CD8-positive, alpha-beta memory T cell (primary cell): ENCODE results near the gene KLHL24. TPM values are rescaled to one million over a fixed set of nuclear protein-coding genes. Genes with fewer than 3 reads are reported as not detected.
"Not testable (repeated sequence)": the region's sequence is repeated elsewhere in the genome, so short reads cannot be mapped to it uniquely, and the experiment has no call there.

ENCODE experiments used
- CTCF ChIA-PET: fragments of 350-600 bp; sonication (Branson Sonifier 250); formaldehyde crosslinking; loops from one replicate; lab custom pipeline; 2021; ENCODE audit warnings: antibody characterized with exemption; lab: Charles Lee
- POLR2A ChIA-PET: fragments of 350-600 bp; sonication (Branson Sonifier 250); formaldehyde crosslinking; loops from one replicate; lab custom pipeline; 2021; ENCODE audit warnings: antibody characterized with exemption; lab: Charles Lee
- DNase-seq, 5 donors: peaks; one replicate each; pipeline versions ENCODE4 v3.0.0 to v3.0.0-alpha.2; 2020 to 2022; ENCODE audit warnings: mixed read lengths in 1 of 5
- H3K27ac ChIP-seq: one replicate; pipeline ENCODE4 v1.7.0; 2013; ENCODE audit warnings: low read depth, mild to moderate bottlenecking, low read length, moderate library complexity
- H3K27me3 ChIP-seq: 2 replicates; pipeline ENCODE4 v1.7.0; 2013; ENCODE audit warnings: low read length, mild to moderate bottlenecking; ENCODE audit not compliant: insufficient read depth, poor library complexity, severe bottlenecking
- H3K36me3 ChIP-seq: 2 replicates; pipeline ENCODE4 v1.7.0; 2013; ENCODE audit warnings: mild to moderate bottlenecking, low read length, moderate library complexity; ENCODE audit not compliant: insufficient read depth
- H3K4me1 ChIP-seq: 2 replicates; pipeline ENCODE4 v1.7.0; 2013; ENCODE audit warnings: mild to moderate bottlenecking, low read length, moderate library complexity; ENCODE audit not compliant: insufficient read depth
- H3K4me3 ChIP-seq: 2 replicates; pipeline ENCODE4 v1.7.0; 2013; ENCODE audit warnings: mild to moderate bottlenecking, low read length
- H3K9me3 ChIP-seq: 2 replicates; pipeline ENCODE4 v1.7.0; 2013; ENCODE audit warnings: mild to moderate bottlenecking, low read length
- H3K27ac Mint-ChIP-seq, 8 donors: one replicate each; pipeline ENCODE4 v1.8.0; 2020 to 2021; ENCODE audit warnings: mixed read lengths in 8 of 8, mild to moderate bottlenecking in 6 of 8, inconsistent platforms in 3 of 8, moderate library complexity in 3 of 8
- H3K27me3 Mint-ChIP-seq, 2 donors: one replicate each; pipeline ENCODE4 v1.8.0; 2020 to 2021; ENCODE audit warnings: mixed read lengths in 2 of 2, mild to moderate bottlenecking in 1 of 2, moderate library complexity in 1 of 2
- H3K36me3 Mint-ChIP-seq, 3 donors: one replicate each; pipeline ENCODE4 v1.8.0; 2020 to 2021; ENCODE audit warnings: mixed read lengths in 3 of 3, inconsistent platforms in 1 of 3, mild to moderate bottlenecking in 1 of 3
- H3K4me1 Mint-ChIP-seq, 3 donors: one replicate each; pipeline ENCODE4 v1.8.0; 2020 to 2021; ENCODE audit warnings: mixed read lengths in 3 of 3, inconsistent platforms in 1 of 3, mild to moderate bottlenecking in 1 of 3
- H3K4me3 Mint-ChIP-seq, 7 donors: one replicate each; pipeline ENCODE4 v1.8.0; 2020 to 2021; ENCODE audit warnings: mixed read lengths in 7 of 7, mild to moderate bottlenecking in 6 of 7, moderate library complexity in 4 of 7, inconsistent platforms in 2 of 7
- H3K9me3 Mint-ChIP-seq, 5 donors: one replicate each; pipeline ENCODE4 v1.8.0; 2020 to 2022; ENCODE audit warnings: mixed read lengths in 5 of 5, mild to moderate bottlenecking in 3 of 5, moderate library complexity in 2 of 5, inconsistent platforms in 1 of 5
- polyA plus RNA-seq: library from polyadenylated mRNA; unstranded; fragments of 300-500 nt; fragmentation: Illumina TruSeq; gene quantifications from one replicate; pipeline ENCODE4 v1.2.3, GENCODE V29; 2021
- total RNA-seq, 2 experiments: library from RNA; stranded (reverse); gene quantifications; one replicate each; pipeline ENCODE4 v1.2.3, GENCODE V29; 2021

KLHL24 gene
- total and polyA plus RNA-seq, 3 experiments from 2014 or later = 13.4 to 44.9 (median 16.9) TPM

DNA sequence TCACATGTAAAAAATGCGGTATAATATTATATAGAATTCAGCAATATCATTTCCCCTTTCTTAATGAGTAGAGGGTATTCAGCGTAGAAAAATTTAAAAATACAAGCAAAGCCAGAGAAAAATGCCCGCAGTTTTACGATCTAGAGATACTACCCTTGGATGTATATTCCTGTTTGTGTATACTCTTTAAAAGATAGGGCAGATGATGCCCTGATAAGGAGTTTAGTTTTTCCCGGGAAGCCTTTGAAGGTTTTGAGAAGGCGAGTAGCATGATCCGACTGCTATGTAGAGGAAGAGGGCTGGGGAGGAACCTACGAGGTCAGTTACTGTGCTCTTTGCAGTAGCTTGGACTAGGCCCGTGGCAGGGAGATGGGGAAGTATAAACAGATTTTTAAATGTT lies 63.3 kb downstream of the KLHL24 start:
- Histone ChIP-seq H3K27me3 (no peaks in the 10 kb centered on the region), H3K36me3 (no peaks in the 10 kb centered on the region), H3K4me3 (peak overlapping the region; percentile 85), H3K9me3 (no peaks in the 10 kb centered on the region), H3K4me1 (peaks cover 18% of the 10 kb centered on the region), H3K27ac (peak overlapping the region; percentile 84)
- CTCF ChIA-PET = no interaction called here
- H3K4me3 Mint-ChIP-seq = peak overlapping the region; percentile 96 to 99 (median 98)
- POLR2A ChIA-PET = interaction anchor here (2.1 kb wide), 1 partner anchor 63 kb away, joined by 39 read pairs; the partner anchor contains the start of gene KLHL24
- H3K9me3 Mint-ChIP-seq = no peaks in the 10 kb centered on the region
- H3K27ac Mint-ChIP-seq = peak overlapping the region; percentile 74 to 96 (median 88)
- peaks cover 0 to 10% (median 1%) of the 10 kb centered on the region in 3 donors for H3K36me3 Mint-ChIP-seq
- peaks cover 0 to 3% of the 10 kb centered on the region in 2 donors for H3K27me3 Mint-ChIP-seq
- DNase-seq = no peak
- H3K4me1 Mint-ChIP-seq = peaks cover 42 to 55% (median 52%) of the 10 kb centered on the region in 3 donors

DNA sequence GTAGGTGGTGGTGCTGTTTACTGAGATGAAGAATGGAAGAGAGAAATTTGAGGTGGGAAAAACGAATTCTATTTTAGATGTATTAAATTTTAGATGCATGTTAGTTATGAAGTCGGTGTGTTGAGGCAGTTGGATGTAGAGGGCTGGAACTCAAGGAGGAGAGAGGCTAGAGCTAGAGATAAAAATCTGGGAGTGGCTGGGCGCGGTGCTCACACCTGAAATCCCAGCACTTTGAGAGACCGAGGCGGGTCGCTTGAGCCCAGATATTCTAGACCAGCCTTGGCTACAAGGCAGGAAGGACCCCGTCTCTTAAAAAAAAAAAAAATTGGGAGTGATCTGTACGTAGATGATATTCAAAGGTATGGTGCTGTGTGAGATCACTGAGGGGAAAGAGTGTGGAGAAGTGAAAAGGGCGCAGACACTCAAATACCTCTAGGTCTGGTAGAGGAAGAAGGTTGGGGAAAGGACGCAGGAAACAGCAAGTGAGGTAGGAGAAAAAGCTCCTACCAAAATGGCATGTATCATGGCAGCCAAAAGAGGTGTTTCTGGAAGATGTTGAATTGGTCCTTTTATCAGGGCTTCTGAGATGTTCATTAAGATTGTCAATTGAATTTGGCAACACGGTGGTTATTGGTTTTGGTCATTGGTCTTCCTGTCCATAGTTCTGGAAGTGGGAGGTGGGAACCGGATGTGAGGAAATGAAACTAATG lies 64.0 kb downstream of the KLHL24 start:
- Mint-ChIP-seq H3K9me3 (no peaks in the 10 kb centered on the region), H3K27ac (peak overlapping the region; percentile 74 to 96 (median 88)), H3K4me3 (peak overlapping the region; percentile 96 to 99 (median 98)), H3K4me1 (peaks cover 46 to 61% (median 57%) of the 10 kb centered on the region in 3 donors), H3K27me3 (no peaks in the 10 kb centered on the region), H3K36me3 (peaks cover 0 to 10% (median 1%) of the 10 kb centered on the region in 3 donors)
- H3K27ac ChIP-seq = peak overlapping the region; percentile 84
- H3K9me3 ChIP-seq = no peaks in the 10 kb centered on the region
- CTCF ChIA-PET = no interaction called here
- no peaks in the 10 kb centered on the region for H3K36me3 ChIP-seq
- POLR2A ChIA-PET = interaction anchor here (0.6 kb wide), 1 partner anchor 57 kb away, joined by 3 read pairs; no protein-coding TSS in a partner anchor
- H3K27me3 ChIP-seq = no peaks in the 10 kb centered on the region
- no peak for DNase-seq
- peak overlapping the region; percentile 85 for H3K4me3 ChIP-seq
- H3K4me1 ChIP-seq = peaks cover 18% of the 10 kb centered on the region

GRCh38 chr3:183701744-183702143 lies 66.3 kb downstream of the KLHL24 start:
- peak overlapping the region in 2 of 8 donors; percentile 21 to 66 for H3K27ac Mint-ChIP-seq
- H3K4me1 ChIP-seq = peaks cover 18% of the 10 kb centered on the region
- peaks cover 51 to 72% (median 70%) of the 10 kb centered on the region in 3 donors for H3K4me1 Mint-ChIP-seq
- no peaks in the 10 kb centered on the region for H3K9me3 Mint-ChIP-seq
- CTCF ChIA-PET = no interaction called here
- DNase-seq = no peak
- H3K27me3 ChIP-seq = no peaks in the 10 kb centered on the region
- H3K36me3 Mint-ChIP-seq = peaks cover 0 to 10% (median 3%) of the 10 kb centered on the region in 3 donors
- H3K4me3 ChIP-seq = no peak overlapping the region
- no peaks in the 10 kb centered on the region for H3K36me3 ChIP-seq
- no peaks in the 10 kb centered on the region for H3K27me3 Mint-ChIP-seq
- H3K27ac ChIP-seq = no peak overlapping the region
- POLR2A ChIA-PET = no interaction called here
- no peaks in the 10 kb centered on the region for H3K9me3 ChIP-seq
- peak overlapping the region in 2 of 7 donors; percentile 8 to 14 for H3K4me3 Mint-ChIP-seq

GRCh38 chr3:183703892-183704291 lies 68.5 kb downstream of the KLHL24 start:
- H3K27ac ChIP-seq, H3K4me3 Mint-ChIP-seq, DNase-seq, H3K36me3 ChIP-seq, POLR2A ChIA-PET, H3K9me3 ChIP-seq, H3K4me3 ChIP-seq, H3K36me3 Mint-ChIP-seq, H3K9me3 Mint-ChIP-seq, H3K27me3 ChIP-seq, H3K27me3 Mint-ChIP-seq: not testable (repeated sequence)
- Mint-ChIP-seq H3K27ac (peak overlapping the region in 5 of 8 donors; percentile 1 to 77 (median 35)), H3K4me1 (peaks cover 41 to 64% (median 63%) of the 10 kb centered on the region in 3 donors)
- CTCF ChIA-PET = interaction anchor here (2.0 kb wide), 1 partner anchor 63 kb away, joined by 4 read pairs; no protein-coding TSS in a partner anchor
- H3K4me1 ChIP-seq = peaks cover 14% of the 10 kb centered on the region

- ChIA-PET POLR2A (no interaction called here), CTCF (no interaction called here)
- H3K36me3 ChIP-seq = no peaks in the 10 kb centered on the region
- H3K9me3 Mint-ChIP-seq = no peaks in the 10 kb centered on the region
- DNase-seq = no peak
- no peak overlapping the region for H3K4me3 ChIP-seq
- H3K4me1 Mint-ChIP-seq = peaks cover 10 to 30% (median 30%) of the 10 kb centered on the region in 3 donors
- H3K27me3 ChIP-seq = no peaks in the 10 kb centered on the region
- no peaks in the 10 kb centered on the region for H3K9me3 ChIP-seq
- H3K4me1 ChIP-seq = no peaks in the 10 kb centered on the region
- H3K4me3 Mint-ChIP-seq = no peak overlapping the region
- peak overlapping the region in 2 of 8 donors; percentile 11 to 35 for H3K27ac Mint-ChIP-seq
- H3K36me3 Mint-ChIP-seq = peaks cover 0 to 11% (median 5%) of the 10 kb centered on the region in 3 donors
- no peak overlapping the region for H3K27ac ChIP-seq
- no peaks in the 10 kb centered on the region for H3K27me3 Mint-ChIP-seq
Observed at GRCh38 chr3:183710231-183710630, 74.8 kb downstream of the KLHL24 start.

DNA sequence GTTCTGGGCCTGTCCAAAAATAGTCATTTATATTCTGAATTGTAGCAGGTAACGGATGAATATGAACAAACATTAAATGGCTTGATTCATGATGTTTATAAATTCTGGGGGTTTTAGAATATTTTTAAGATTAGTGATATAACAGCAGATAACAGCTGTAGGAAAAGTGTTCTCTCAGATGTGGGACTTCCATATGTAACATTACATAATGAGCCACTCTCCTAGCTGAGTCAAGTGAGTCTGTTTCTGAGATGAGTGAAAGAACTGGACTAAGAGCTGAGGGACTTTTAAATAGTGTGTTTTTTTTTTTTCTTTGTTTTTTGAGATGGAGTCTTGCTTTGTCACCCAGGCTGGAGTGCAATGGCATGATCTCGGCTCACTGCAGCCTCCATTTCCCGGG lies 76.1 kb downstream of the KLHL24 start:
- no peaks in the 10 kb centered on the region for H3K27me3 ChIP-seq
- no peaks in the 10 kb centered on the region for H3K9me3 Mint-ChIP-seq
- H3K36me3 ChIP-seq = no peaks in the 10 kb centered on the region
- H3K4me3 Mint-ChIP-seq = no peak overlapping the region
- no peak overlapping the region for H3K4me3 ChIP-seq
- H3K4me1 ChIP-seq = no peaks in the 10 kb centered on the region
- H3K27ac ChIP-seq = no peak overlapping the region
- ChIA-PET CTCF (interaction anchor here (1.6 kb wide), 1 partner anchor 15 kb away, joined by 4 read pairs; no protein-coding TSS in a partner anchor), POLR2A (interaction anchor here (0.8 kb wide), 1 partner anchor 75 kb away, joined by 6 read pairs; no protein-coding TSS in a partner anchor)
- H3K4me1 Mint-ChIP-seq = peaks cover 5 to 22% (median 20%) of the 10 kb centered on the region in 3 donors
- H3K27ac Mint-ChIP-seq = peak overlapping the region in 1 of 8 donors; percentile 35
- peaks cover 0 to 18% (median 5%) of the 10 kb centered on the region in 3 donors for H3K36me3 Mint-ChIP-seq
- no peaks in the 10 kb centered on the region for H3K9me3 ChIP-seq
- DNase-seq = no peak
- no peaks in the 10 kb centered on the region for H3K27me3 Mint-ChIP-seq

- Mint-ChIP-seq H3K9me3 (no peaks in the 10 kb centered on the region), H3K4me1 (peaks cover 3 to 15% (median 14%) of the 10 kb centered on the region in 3 donors), H3K36me3 (peaks cover 4 to 46% (median 15%) of the 10 kb centered on the region in 3 donors), H3K27me3 (no peaks in the 10 kb centered on the region), H3K4me3 (no peak overlapping the region), H3K27ac (no peak overlapping the region)
- no peak overlapping the region for H3K27ac ChIP-seq
- POLR2A ChIA-PET = no interaction called here
- no peaks in the 10 kb centered on the region for H3K27me3 ChIP-seq
- H3K9me3 ChIP-seq = no peaks in the 10 kb centered on the region
- no peak overlapping the region for H3K4me3 ChIP-seq
- CTCF ChIA-PET = no interaction called here
- no peak for DNase-seq
- peaks cover 8% of the 10 kb centered on the region for H3K36me3 ChIP-seq
- H3K4me1 ChIP-seq = no peaks in the 10 kb centered on the region
Observed at GRCh38 chr3:183714622-183715021, 79.2 kb downstream of the KLHL24 start.

DNA sequence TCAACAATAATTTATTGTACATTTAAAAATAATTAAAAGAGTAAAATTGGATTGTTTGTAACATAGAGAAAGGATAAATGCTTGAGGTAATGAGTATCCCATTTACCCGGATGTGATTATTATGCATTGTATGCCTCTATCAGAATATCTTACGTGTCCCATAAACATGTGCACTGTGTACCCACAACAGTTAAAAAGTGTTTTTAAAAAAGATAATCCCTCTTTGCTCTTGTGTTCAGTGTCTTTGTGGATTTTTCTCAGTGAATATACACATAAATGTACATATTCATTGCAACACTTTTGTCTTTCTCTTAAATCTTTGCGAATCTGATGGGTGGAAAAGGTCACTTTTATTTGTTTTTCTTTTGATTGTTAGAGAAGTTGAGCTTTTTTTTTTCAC lies 82.6 kb downstream of the KLHL24 start:
- POLR2A ChIA-PET = no interaction called here
- CTCF ChIA-PET = no interaction called here
- peak overlapping the region in 1 of 8 donors; percentile 28 for H3K27ac Mint-ChIP-seq
- H3K9me3 Mint-ChIP-seq = no peaks in the 10 kb centered on the region
- Histone ChIP-seq H3K4me3 (no peak overlapping the region), H3K4me1 (no peaks in the 10 kb centered on the region), H3K27me3 (no peaks in the 10 kb centered on the region), H3K27ac (no peak overlapping the region), H3K36me3 (peaks cover 17% of the 10 kb centered on the region), H3K9me3 (no peaks in the 10 kb centered on the region)
- H3K36me3 Mint-ChIP-seq = peaks cover 7 to 69% (median 30%) of the 10 kb centered on the region in 3 donors
- DNase-seq = no peak
- H3K4me3 Mint-ChIP-seq = no peak overlapping the region
- peaks cover 0 to 4% (median 0%) of the 10 kb centered on the region in 3 donors for H3K4me1 Mint-ChIP-seq
- no peaks in the 10 kb centered on the region for H3K27me3 Mint-ChIP-seq
